GM19023 (cell line): Measurements from ENCODE around the gene SYT3.
"Not testable (repeated sequence)": the region's sequence is repeated elsewhere in the genome, so short reads cannot be mapped to it uniquely, and the experiment has no call there.

Experiments used
- ATAC-seq: cut with Tn5 transposase; IDR thresholded peaks from one replicate; pipeline ENCODE4 v1.9.1; 2021; ENCODE audit warnings: mild to moderate bottlenecking, moderate library complexity; ENCODE audit not compliant: unreplicated experiment

The SYT3 gene

GRCh38 chr19:50640368-50640767, 687 bp upstream of the SYT3 start:
- ATAC-seq, result no peak

- ATAC-seq, result no peak
Observed at GRCh38 chr19:50638600-50638999, 1.1 kb downstream of the SYT3 start.

GRCh38 chr19:50636317-50637085, 3.2 kb downstream of the SYT3 start:
- no peak for ATAC-seq

- ATAC-seq, result no peak
Observed at GRCh38 chr19:50633973-50634372, 5.7 kb downstream of the SYT3 start.

- no peak for ATAC-seq
Observed at GRCh38 chr19:50633359-50633758, 6.3 kb downstream of the SYT3 start.

- ATAC-seq, result no peak
Observed at GRCh38 chr19:50632151-50632835, 7.4 kb downstream of the SYT3 start.

GRCh38 chr19:50629801-50630200, 9.9 kb downstream of the SYT3 start:
- ATAC-seq, result no peak

- ATAC-seq, result no peak
Observed at GRCh38 chr19:50629194-50629593, 10.5 kb downstream of the SYT3 start.

- ATAC-seq, result no peak
Observed at GRCh38 chr19:50628551-50628950, 11.1 kb downstream of the SYT3 start.

- no peak for ATAC-seq
Observed at GRCh38 chr19:50628146-50628545, 11.5 kb downstream of the SYT3 start.

- no peak for ATAC-seq
Observed at GRCh38 chr19:50626795-50627194, 12.9 kb downstream of the SYT3 start.

- no peak for ATAC-seq
Observed at GRCh38 chr19:50626011-50626410, 13.7 kb downstream of the SYT3 start.

GRCh38 chr19:50624949-50625600, 14.6 kb downstream of the SYT3 start:
- ATAC-seq, result no peak

- ATAC-seq, result not testable (repeated sequence)
Observed at GRCh38 chr19:50620394-50620906, 19.2 kb downstream of the SYT3 start.

GRCh38 chr19:50619184-50619583, 20.5 kb downstream of the SYT3 start:
- not testable (repeated sequence) for ATAC-seq

GRCh38 chr19:50618379-50618778, 21.3 kb downstream of the SYT3 start:
- ATAC-seq, result not testable (repeated sequence)

GRCh38 chr19:50612504-50613404, 26.9 kb downstream of the SYT3 start:
- not testable (repeated sequence) for ATAC-seq

- ATAC-seq, result no peak
Observed at GRCh38 chr19:50607874-50608785, 31.6 kb downstream of the SYT3 start.

GRCh38 chr19:50607388-50607787, 32.3 kb downstream of the SYT3 start:
- ATAC-seq, result no peak
